ENCODE data around the gene KATNB1. TPM values are rescaled to one million over a fixed set of nuclear protein-coding genes. Genes with fewer than 3 reads are reported as not detected.

Gene KATNB1
- total and polyA plus RNA-seq, 2 of the 8 experiments (the other 6 are each of a cell fraction or from before 2014, with no cell fraction given) = 50.2 to 60.4 TPM

GRCh38 chr16:57749856-57750452 is 14.4 kb downstream of the KATNB1 start:
- H3K4me2 ChIP-seq (ENCODE audit: insufficient read depth in 1 of 2, low read depth in 2 of 2, low read length in 2 of 2) = no peak overlapping the region
- no peak for DNase-seq (ENCODE audit: low read depth in 1 of 2, low spot score in 2 of 2)
- no peak overlapping the region for H2BK120ac ChIP-seq (replicated peaks; ENCODE audit: low read depth, low read length)
- no peak overlapping the region for H2BK5ac ChIP-seq (ENCODE audit: low read depth, low read length)
- no peak overlapping the region for H4K8ac ChIP-seq (ENCODE audit: extremely low read depth, insufficient read depth, low read length)
- no peak overlapping the region for H3K9ac ChIP-seq (replicated peaks in 1 of 4; ENCODE audit: extremely low read depth in 1 of 4, low read depth in 3 of 4, low read length in 3 of 4)
- H3K4me3 ChIP-seq (ENCODE audit: extremely low read depth in 1 of 4, insufficient read depth in 2 of 4, low read depth in 3 of 4, low read length in 4 of 4) = no peak overlapping the region
- no peak overlapping the region for H2AFZ ChIP-seq (ENCODE audit: low read length)
- FAIRE-seq = no peak
- H2BK15ac ChIP-seq (ENCODE audit: low read length) = no peak overlapping the region
- no peak overlapping the region for H3K18ac ChIP-seq (ENCODE audit: extremely low read depth, low read length)
- peaks cover 0 to 1% of the 10 kb centered on the region in 2 experiments for H4K20me1 ChIP-seq (replicated peaks in 1 of 2; ENCODE audit: control insufficient read depth in 1 of 2, insufficient read depth in 2 of 2, low read length in 2 of 2)
- H3K27me3 ChIP-seq (replicated peaks in 1 of 4; ENCODE audit: control insufficient read depth in 3 of 4, extremely low read depth in 1 of 4, insufficient read depth in 3 of 4, low read length in 3 of 4) = no peaks in the 10 kb centered on the region
- no peaks in the 10 kb centered on the region for H3K9me3 ChIP-seq (ENCODE audit: insufficient read depth in 2 of 2, low read depth in 1 of 2, low read length in 1 of 2)
- no peaks in the 10 kb centered on the region for H3K79me2 ChIP-seq (ENCODE audit: control insufficient read depth in 1 of 2, insufficient read depth in 2 of 2, low read length in 2 of 2)
- H2BK12ac ChIP-seq (ENCODE audit: low read depth, low read length) = no peak overlapping the region
- H3K14ac ChIP-seq (ENCODE audit: insufficient read length) = no peak overlapping the region
- no peak overlapping the region for H2AK5ac ChIP-seq (ENCODE audit: low read depth, low read length)
- POLR2A ChIA-PET (ENCODE audit: partially characterized antibody) = interaction anchor here (1.6 kb wide), 1 partner anchor 15 kb away, joined by 7 read pairs; the partner anchor contains the start of gene KATNB1
- H3K4me1 ChIP-seq (replicated peaks in 1 of 4; ENCODE audit: control insufficient read depth in 3 of 4, insufficient read depth in 4 of 4, low read length in 3 of 4) = no peaks in the 10 kb centered on the region
- no peak overlapping the region for H3K27ac ChIP-seq (ENCODE audit: low read depth, low read length)
- CTCF ChIA-PET (ENCODE audit: partially characterized antibody) = interaction anchor here (0.6 to 3.0 kb wide), 7 partner anchors 11 to 282 kb away, joined by 3 to 11 read pairs (median 4); no protein-coding TSS in a partner anchor
- no peak overlapping the region for H4K5ac ChIP-seq (ENCODE audit: insufficient read length, low read depth, low read length)
- no peak overlapping the region for H3K23ac ChIP-seq (ENCODE audit: insufficient read length)
- no peaks in the 10 kb centered on the region for H3K79me1 ChIP-seq (ENCODE audit: low read depth, low read length)
- TF ChIP-seq EZH2 (IDR thresholded peaks at IDR 0.05; ENCODE audit: low read depth, low read length, severe bottlenecking) (no peak), SAP30 (IDR thresholded peaks at IDR 0.05; ENCODE audit: insufficient read depth, insufficient replicate concordance, low read length) (no peak)
- H3K4ac ChIP-seq (replicated peaks; ENCODE audit: insufficient read length, low read depth, low read length) = no peak overlapping the region
- H3K36me3 ChIP-seq (ENCODE audit: control insufficient read depth in 2 of 4, insufficient read depth in 4 of 4, low read length in 3 of 4) = peaks cover 0 to 8% (median 3%) of the 10 kb centered on the region in 4 experiments; a peak in 5 of 8 replicates
- H3K56ac ChIP-seq (replicated peaks; ENCODE audit: insufficient read length, low read depth, low read length) = no peak overlapping the region
- no peak overlapping the region for H2BK20ac ChIP-seq (ENCODE audit: low read length)
- H3K23me2 ChIP-seq (ENCODE audit: low read depth, low read length) = no peaks in the 10 kb centered on the region
- WGBS, 2 experiments (ENCODE audit: extremely low coverage in 1 of 2, insufficient coverage in 1 of 2, insufficient read length in 1 of 2, insufficient replicate concordance in 2 of 2, low coverage in 1 of 2, low lambda C conversion rate in 2 of 2, missing lambda C conversion rate in 1 of 2) = 88% methylated on average over 5 of the region's 5 CpGs; no CpG with 5 or more reads in 1 of the 2 experiments
- no peak overlapping the region for H4K91ac ChIP-seq (replicated peaks; ENCODE audit: insufficient read length, low read length)

Measured in H1 (cell line).